K562 (cell line): ENCODE results near the gene GNAQ. TPM values are rescaled to one million over a fixed set of nuclear protein-coding genes. Genes with fewer than 3 reads are reported as not detected.
A peak's percentile ranks its signal among the peaks of the same experiment; 100 is the strongest.

Experiments used
- ATAC-seq: fragments of 200-7000 bp; cut with Tn5 transposase; 3 replicates; pipeline ENCODE4 v1.9.1; 2020; ENCODE audit warnings: moderate library complexity
- BruUV-seq: library from RNA; stranded (reverse); fragments of 400-500 nt; replicated peaks from 2 replicates; lab custom pipeline; 2021; lab: Mats Ljungman, UMichigan
- CTCF ChIA-PET: fragments of 300-600 bp; formaldehyde crosslinking; extraction: SDS; loops from one replicate; lab custom pipeline; 2021; ENCODE audit warnings: low intra/inter-chr PET ratio; lab: Yijun Ruan, JAX
- POLR2A ChIA-PET: fragments of 300-600, 350-650 bp; sonication (Branson Sonifier 250); formaldehyde crosslinking; extraction: SDS; loops from one replicate; lab custom pipeline; 2021; ENCODE audit warnings: antibody characterized with exemption, inconsistent platforms; lab: Yijun Ruan, JAX
- DNase-seq, 4 experiments: peaks; one replicate each; pipeline versions ENCODE4 v3.0.0 to v3.0.0-alpha.2; 2011 to 2018; ENCODE audit warnings: low spot score in 3 of 4, mixed read lengths in 3 of 4; ENCODE audit errors: extremely low read depth in 1 of 4
- FAIRE-seq: peaks from 2 replicates; lab custom pipeline; 2011; peaks lifted over from hg19 to GRCh38; lab: Jason Lieb, UNC
- H2AFZ ChIP-seq: 2 replicates; pipeline ENCODE4 v1.6.0; 2011; ENCODE audit warnings: low read depth, low read length, control low read depth, inconsistent platforms
- H3K27ac ChIP-seq: fragments of 200-600 bp; 3 replicates; pipeline ENCODE4 v1.8.0; 2011; ENCODE audit warnings: low read depth, mild to moderate bottlenecking, control low read depth, inconsistent platforms, low read length, moderate library complexity, mixed read lengths; ENCODE audit errors: extremely low read depth
- H3K27me3 ChIP-seq, 2 experiments: fragments of 300-600 bp in 1 of 2; 2 replicates in 1 of 2; 3 replicates in 1 of 2; pipeline versions ENCODE4 v1.6.0 to v1.8.0; 2011; ENCODE audit warnings: inconsistent platforms in 2 of 2, low read length in 2 of 2, mild to moderate bottlenecking in 1 of 2, mixed read lengths in 1 of 2, moderate library complexity in 1 of 2; ENCODE audit not compliant: control insufficient read depth in 2 of 2, insufficient read depth in 2 of 2
- H3K36me3 ChIP-seq: fragments of 300-600 bp; 3 replicates; pipeline ENCODE4 v1.8.0; 2011; ENCODE audit warnings: mild to moderate bottlenecking, low read length, inconsistent platforms; ENCODE audit not compliant: control insufficient read depth, insufficient read depth
- H3K4me1 ChIP-seq, 2 experiments: fragments of 200-600 bp in 1 of 2; replicated peaks in 1 of 2; 2 replicates in 1 of 2; 3 replicates in 1 of 2; pipeline versions ENCODE4 v1.5.1 to v1.8.0; 2011; ENCODE audit warnings: inconsistent platforms in 2 of 2, low read length in 2 of 2, mild to moderate bottlenecking in 1 of 2, mixed read lengths in 1 of 2, moderate library complexity in 1 of 2; ENCODE audit not compliant: control insufficient read depth in 2 of 2, insufficient read depth in 2 of 2
- H3K4me2 ChIP-seq: 2 replicates; pipeline ENCODE4 v1.6.1; 2011; ENCODE audit warnings: low read length, control low read depth, inconsistent platforms, mixed read lengths; ENCODE audit not compliant: insufficient read depth
- H3K4me3 ChIP-seq: fragments of 200-600 bp; sonication (generic), shearing (Covaris generic); 2 replicates; pipeline ENCODE4 v1.5.1; 2016; ENCODE audit warnings: control low read depth, inconsistent platforms
- H3K79me2 ChIP-seq: fragments of 200-600 bp; 3 replicates; pipeline ENCODE4 v1.8.0; 2011; ENCODE audit warnings: low read length, inconsistent platforms; ENCODE audit not compliant: control insufficient read depth, insufficient read depth
- H3K9ac ChIP-seq, 2 experiments: 2 replicates each; pipeline versions ENCODE4 v1.6.0 to v1.6.1; 2011; ENCODE audit warnings: low read depth in 2 of 2, low read length in 2 of 2, control low read depth in 1 of 2, inconsistent platforms in 1 of 2, mild to moderate bottlenecking in 1 of 2, mixed read lengths in 1 of 2; ENCODE audit not compliant: insufficient read depth in 1 of 2
- H3K9me1 ChIP-seq: one replicate; pipeline ENCODE4 v1.6.0; 2011; ENCODE audit warnings: inconsistent platforms, mild to moderate bottlenecking, low read length, moderate library complexity; ENCODE audit not compliant: control insufficient read depth, insufficient read depth
- H3K9me3 ChIP-seq: replicated peaks from 2 replicates; pipeline ENCODE4 v1.5.1; 2011; ENCODE audit warnings: low read depth, low read length, inconsistent platforms; ENCODE audit not compliant: control insufficient read depth, insufficient read depth
- H4K20me1 ChIP-seq: replicated peaks from 2 replicates; pipeline ENCODE4 v1.6.1; 2011; ENCODE audit warnings: low read length, inconsistent platforms, mixed read lengths; ENCODE audit not compliant: control insufficient read depth, insufficient read depth
- C11orf30 ChIP-seq: fragments of 450-650 bp; IDR thresholded peaks from 2 replicates; pipeline ENCODE4 v1.6.1; 2016; ENCODE audit warnings: low read depth, mild to moderate bottlenecking
- ETV6 ChIP-seq, 3 experiments: fragments of 150-350 bp in 1 of 3; sonication (generic) in 1 of 3; formaldehyde crosslinking in 1 of 3; IDR thresholded peaks; 2 replicates each; pipeline versions ENCODE4 v1.6.1 to v1.8.0; 2014 to 2022; ENCODE audit warnings: borderline replicate concordance in 2 of 3, low read depth in 2 of 3, antibody characterized with exemption in 1 of 3, low read length in 1 of 3, mild to moderate bottlenecking in 1 of 3, missing genetic modification reagents in 1 of 3
- HOXB6 ChIP-seq: fragments of 250-450 bp; sonication (Bioruptor Pico); IDR thresholded peaks from 2 replicates; pipeline ENCODE4 v1.5.1; 2022; ENCODE audit warnings: mild to moderate bottlenecking, borderline replicate concordance
- IRF2 ChIP-seq: sonication (generic); formaldehyde crosslinking; IDR thresholded peaks from 2 replicates; pipeline ENCODE4 v1.8.1; 2022; ENCODE audit warnings: mild to moderate bottlenecking, missing genetic modification reagents
- MAFG ChIP-seq: fragments of 450-650 bp; conservative IDR thresholded peaks from 2 replicates; pipeline ENCODE4 v1.6.1; 2016; ENCODE audit warnings: missing genetic modification characterization, missing compliant biosample characterization
- NFE2 ChIP-seq: IDR thresholded peaks from 2 replicates; pipeline ENCODE4 v1.6.1; 2014; ENCODE audit warnings: antibody characterized with exemption, low read depth
- TAL1 ChIP-seq: fragments of 450-650 bp; IDR thresholded peaks from 2 replicates; pipeline ENCODE4 v1.6.1; 2016; ENCODE audit warnings: mild to moderate bottlenecking
- ZNF316 ChIP-seq: fragments of 450-650 bp; IDR thresholded peaks from 2 replicates; pipeline ENCODE4 v1.6.1; 2016
- WGBS: fragments of 100-300 bp; shearing (Covaris generic); methylation state at CpG from one replicate; pipeline ENCODE4 v1.1.6; 2016; ENCODE audit warnings: low coverage, mixed read lengths; ENCODE audit not compliant: insufficient coverage; ENCODE audit errors: missing lambda C conversion rate; 5-methylcytosine and 5-hydroxymethylcytosine counted together
- in situ Hi-C: fragments of 300-500 bp; cut with MboI; formaldehyde crosslinking; loops from 4 replicates; pipeline ENCODE4 v1.15.0; 2018; ENCODE audit warnings: inconsistent platforms, mixed read lengths
- intact Hi-C: fragments of 100-400 bp; cut with micrococcal nuclease; formaldehyde crosslinking; loops from 2 replicates; pipeline ENCODE4 v1.14.2; 2022
- polyA plus RNA-seq, 8 experiments: library from polyadenylated mRNA; depleted of rRNA in 4 of 8; stranded (reverse) in 5 of 8; unstranded in 3 of 8; fragments of >200 nt; fragmentation: Nextera tagmentation in 2 of 8; fragmentation: Illumina TruSeq in 1 of 8; extraction: Ambion mirVana in 2 of 8; extraction: Trizol in 1 of 8; gene quantifications; 2 replicates each; pipeline versions ENCODE4 v1.2.1 to v1.2.3, GENCODE V29; 2011 to 2014; ENCODE audit warnings: inconsistent platforms in 1 of 8, missing spikeins in 1 of 8
- total RNA-seq, 7 experiments: library from RNA; depleted of rRNA in 6 of 7; stranded (reverse); fragments of >200 nt in 6 of 7; fragmentation: Illumina TruSeq in 2 of 7; extraction: Trizol in 2 of 7; gene quantifications; 2 replicates each; pipeline versions ENCODE4 v1.2.1 to v1.2.3, GENCODE V29; 2011 to 2021; ENCODE audit warnings: low replicate concordance in 1 of 7

The GNAQ gene
- total and polyA plus RNA-seq, 9 of the 15 experiments (the other 6 are each of a cell fraction or from before 2014, with no cell fraction given), result 4.8 to 27.9 (median 17.5) TPM

DNA sequence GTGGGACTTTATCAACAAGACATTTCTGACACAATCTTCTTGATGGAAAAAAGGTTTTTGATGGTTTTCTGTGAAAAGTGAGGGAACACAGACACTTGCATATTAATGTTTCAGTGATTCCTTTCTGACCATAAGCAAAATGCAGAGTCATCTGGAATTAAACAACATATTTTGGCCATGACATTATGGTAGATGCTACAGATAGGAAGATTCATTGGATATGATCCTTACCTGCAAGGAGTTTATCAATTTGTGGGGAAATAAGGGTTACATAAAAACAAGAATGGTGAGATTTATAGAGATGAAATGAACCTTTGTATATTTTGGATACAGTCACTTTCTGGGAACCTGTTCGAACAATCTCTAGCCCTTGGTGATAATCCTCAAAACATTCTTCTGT lies 228.2 kb downstream of the GNAQ start:
- H3K79me2 ChIP-seq, result peaks cover 20% of the 10 kb centered on the region
- DNase-seq (no peak), ATAC-seq (no peak), FAIRE-seq (no peak)
- no peaks in the 10 kb centered on the region for H3K27me3 ChIP-seq
- H3K4me1 ChIP-seq, result peaks cover 0 to 18% of the 10 kb centered on the region in 2 experiments; a peak in 2 of 5 replicates
- H3K9me1 ChIP-seq, result no peaks in the 10 kb centered on the region
- no peak overlapping the region for H3K9ac ChIP-seq
- TF ChIP-seq C11orf30, result 0 out of 2 replicates have a peak, but pooled peaks have one; percentile 27
- TF ChIP-seq NFE2, result peak; percentile 34; the same call in 1 of the 2 replicates
- TF ChIP-seq ETV6 (IDR thresholded peaks at IDR 0.05; ENCODE audit: borderline replicate concordance in 1 of 2, low read depth in 2 of 2, low read length in 1 of 2), result no peak
- no peak for TF ChIP-seq ETV6 (CRISPR knock-in tag; IDR thresholded peaks at IDR 0.05; ENCODE audit: borderline replicate concordance)
- TF ChIP-seq HOXB6 (CRISPR knock-in tag), result no peak
- no peak for TF ChIP-seq IRF2 (CRISPR knock-in tag)
- peak; percentile 32; the same call in 1 of the 2 replicates for TF ChIP-seq MAFG (tag)
- no peak for TF ChIP-seq TAL1
- peak; percentile 47; the same call in 1 of the 2 replicates for TF ChIP-seq ZNF316
- 79% methylated on average over 1 of the region's 1 CpG for WGBS
- no peaks in the 10 kb centered on the region for H4K20me1 ChIP-seq
- ChIA-PET POLR2A (interaction anchor here (0.9 kb wide), 1 partner anchor 11 kb away, joined by 3 read pairs; no protein-coding TSS in a partner anchor), CTCF (no interaction called here)
- in situ Hi-C loops (no loop called here), intact Hi-C loops (no loop called here)
- no peak overlapping the region for H3K4me3 ChIP-seq
- H2AFZ ChIP-seq, result no peak overlapping the region
- no peaks in the 10 kb centered on the region for H3K9me3 ChIP-seq
- BruUV-seq, result no TSS peak
- peaks cover 23% of the 10 kb centered on the region; the same call in 2 of the 3 replicates for H3K36me3 ChIP-seq
- no peak overlapping the region for H3K27ac ChIP-seq
- H3K4me2 ChIP-seq, result no peak overlapping the region
